GM12875 (cell line): Measurements from ENCODE around the gene FFAR2.

Source experiments
- H3K4me3 ChIP-seq: one replicate; pipeline ENCODE4 v1.5.1; 2011; ENCODE audit warnings: low read depth, low read length, control low read depth
- CTCF ChIP-seq: IDR thresholded peaks from 2 replicates; pipeline ENCODE4 v1.5.1; 2011; ENCODE audit warnings: low read depth, mild to moderate bottlenecking, control low read depth, inconsistent platforms, low read length, moderate library complexity, borderline replicate concordance; ENCODE audit not compliant: insufficient read depth

The FFAR2 gene

DNA sequence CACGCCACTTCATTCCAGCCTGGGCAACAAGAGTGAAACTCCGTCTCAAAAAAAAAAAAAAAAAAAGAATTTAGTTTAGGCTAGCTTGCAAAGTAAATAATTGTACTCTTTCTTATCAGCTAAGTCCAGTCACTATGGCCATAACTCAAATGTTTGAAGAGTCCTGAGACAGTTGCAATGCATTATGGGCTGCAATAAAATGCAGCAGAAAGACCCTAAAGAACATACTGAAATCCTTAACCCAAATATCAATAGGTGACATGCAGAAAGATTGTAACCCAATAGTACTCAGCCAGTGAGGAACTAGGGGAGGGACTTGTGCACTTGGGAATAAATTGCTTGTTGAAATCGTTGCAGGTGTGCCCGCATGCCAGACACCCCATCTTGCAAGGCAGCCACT, 20.9 kb upstream of the FFAR2 start:
- H3K4me3 ChIP-seq, result no peak overlapping the region

DNA sequence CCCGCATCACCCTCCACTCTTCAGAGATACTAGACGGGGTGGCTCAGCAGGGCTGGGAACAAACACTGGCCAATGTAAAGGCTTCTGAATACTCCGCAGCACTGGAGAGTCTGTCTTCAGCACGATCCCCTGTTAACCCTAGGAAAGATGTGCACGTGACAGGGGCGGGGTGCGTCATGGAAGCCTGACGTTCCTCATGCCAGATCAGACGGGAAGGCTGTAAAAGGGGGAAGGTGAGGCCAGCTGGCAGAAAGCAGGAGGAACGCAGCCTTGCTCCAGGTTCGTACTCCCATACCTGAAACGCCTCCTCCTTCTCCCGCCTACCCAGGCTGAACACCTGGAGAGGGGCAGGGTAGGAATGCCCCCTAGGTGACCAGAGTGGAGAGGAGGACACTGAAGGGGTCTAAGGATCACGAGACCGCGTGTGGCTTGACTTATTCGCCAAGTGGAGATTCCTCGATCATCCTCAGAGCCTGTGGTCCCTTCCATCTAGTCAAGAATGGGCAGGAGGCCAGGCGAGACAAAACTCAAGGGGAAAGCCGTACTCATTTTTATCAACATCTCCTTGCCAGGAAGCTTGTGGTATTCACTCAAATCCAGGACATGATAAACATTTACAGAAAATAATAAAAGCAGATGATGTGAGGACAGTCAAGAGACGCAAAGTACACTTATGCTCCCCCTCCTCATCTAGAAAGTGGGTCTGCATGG, 18.2 kb upstream of the FFAR2 start:
- no peak for TF ChIP-seq CTCF

More for the DNA sequence above, 20.9 kb upstream of the FFAR2 start:
- TF ChIP-seq CTCF, result no peak

DNA sequence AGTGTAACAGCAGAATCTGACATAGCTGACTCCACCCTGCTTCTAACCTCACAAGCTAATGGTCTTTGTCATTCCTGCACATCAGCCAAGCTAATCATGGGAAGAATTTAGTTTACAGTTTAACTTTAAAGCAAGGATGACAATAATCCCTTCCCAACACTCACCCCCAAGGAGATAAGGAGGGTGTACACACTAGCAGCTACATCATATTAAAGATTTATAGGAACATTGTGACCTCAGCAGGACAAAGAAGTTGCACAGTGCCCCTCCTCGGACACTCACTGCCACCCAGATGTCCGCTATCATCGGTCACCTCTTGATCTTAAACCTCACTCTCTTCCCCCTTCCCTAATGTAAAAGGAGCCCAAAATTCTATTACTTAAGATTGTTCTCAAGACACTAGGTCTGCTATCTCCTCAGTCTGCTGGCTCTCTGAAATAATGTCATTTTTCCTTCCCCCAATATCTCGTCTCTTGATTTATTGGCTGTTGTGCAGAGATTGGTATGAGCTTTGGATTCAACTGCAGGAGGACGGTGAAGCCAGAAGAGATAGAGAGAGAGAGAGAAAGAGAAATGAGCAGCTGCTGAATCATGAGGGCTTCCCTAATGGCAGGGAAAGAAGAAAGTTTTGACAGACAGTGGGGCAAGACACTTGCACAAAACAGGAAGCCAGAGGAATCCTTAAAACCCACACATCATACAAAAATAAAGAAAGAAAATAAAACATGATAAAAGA, 17.5 kb upstream of the FFAR2 start:
- no peak for TF ChIP-seq CTCF
- no peak overlapping the region for H3K4me3 ChIP-seq

More for the DNA sequence above, 18.2 kb upstream of the FFAR2 start:
- no peak overlapping the region for H3K4me3 ChIP-seq

- H3K4me3 ChIP-seq, result no peak overlapping the region
- no peak for TF ChIP-seq CTCF
Measured at GRCh38 chr19:35431145-35431807, 16.8 kb upstream of the FFAR2 start.

DNA sequence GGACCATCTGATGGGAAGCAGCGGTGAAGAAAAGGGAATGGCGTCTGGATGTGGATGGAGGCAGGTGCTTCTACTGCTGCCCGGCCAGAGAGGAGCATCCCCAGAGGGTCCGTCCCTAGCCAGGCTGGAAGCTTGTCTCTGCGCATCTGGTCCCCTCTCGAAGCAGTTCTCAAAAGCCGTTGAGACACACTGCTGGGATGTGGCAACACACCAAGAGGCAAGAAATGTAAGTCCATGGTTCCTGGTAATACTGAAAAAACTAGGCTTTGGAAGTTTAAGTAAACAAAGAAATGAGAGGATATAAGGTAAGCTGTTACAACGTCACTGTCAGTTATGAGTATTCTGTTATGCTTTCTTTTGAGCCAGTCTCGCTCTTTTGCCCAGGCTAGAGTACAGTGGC, 15.1 kb upstream of the FFAR2 start:
- H3K4me3 ChIP-seq, result no peak overlapping the region
- no peak for TF ChIP-seq CTCF

DNA sequence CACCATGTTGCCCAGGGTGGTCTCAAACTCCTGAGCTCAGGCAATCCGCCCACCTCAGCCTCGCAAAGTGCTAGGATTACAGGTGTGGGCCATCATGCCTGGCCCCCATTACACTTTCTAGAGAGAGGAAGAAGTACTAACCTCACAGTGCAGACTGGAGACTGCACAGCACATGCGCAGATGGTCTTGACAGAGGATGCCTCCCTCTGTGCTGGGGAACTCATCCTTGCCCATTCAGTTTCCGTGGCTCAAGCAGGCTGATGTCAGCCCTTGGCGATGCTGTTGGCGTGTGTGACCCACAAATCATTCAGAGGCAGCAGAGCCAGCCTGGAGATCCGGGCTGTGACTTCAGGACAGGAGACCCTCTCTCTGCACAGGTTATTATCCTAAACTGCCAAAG, 14.6 kb upstream of the FFAR2 start:
- no peak overlapping the region for H3K4me3 ChIP-seq
- TF ChIP-seq CTCF, result no peak
